ENCODE measurements around the gene VPS13C. TPM values are rescaled to one million over a fixed set of nuclear protein-coding genes. Genes with fewer than 3 reads are reported as not detected.

Gene VPS13C
- total RNA-seq, 1 experiment from 2014 or later = 20.9 TPM

GRCh38 chr15:62069551-62069950, 9.3 kb upstream of the VPS13C start (continued):
- TF ChIP-seq RORB (CRISPR knock-in tag; IDR thresholded peaks at IDR 0.05) = no peak

GRCh38 chr15:62068810-62069167, 8.5 kb upstream of the VPS13C start:
- no peak for TF ChIP-seq ATF1 (CRISPR knock-in tag; IDR thresholded peaks at IDR 0.05)
- no peak for TF ChIP-seq MLX (CRISPR knock-in tag; IDR thresholded peaks at IDR 0.05)
- TF ChIP-seq ZNF416 (CRISPR knock-in tag; IDR thresholded peaks at IDR 0.05) = no peak
- TF ChIP-seq, protein P1, sequence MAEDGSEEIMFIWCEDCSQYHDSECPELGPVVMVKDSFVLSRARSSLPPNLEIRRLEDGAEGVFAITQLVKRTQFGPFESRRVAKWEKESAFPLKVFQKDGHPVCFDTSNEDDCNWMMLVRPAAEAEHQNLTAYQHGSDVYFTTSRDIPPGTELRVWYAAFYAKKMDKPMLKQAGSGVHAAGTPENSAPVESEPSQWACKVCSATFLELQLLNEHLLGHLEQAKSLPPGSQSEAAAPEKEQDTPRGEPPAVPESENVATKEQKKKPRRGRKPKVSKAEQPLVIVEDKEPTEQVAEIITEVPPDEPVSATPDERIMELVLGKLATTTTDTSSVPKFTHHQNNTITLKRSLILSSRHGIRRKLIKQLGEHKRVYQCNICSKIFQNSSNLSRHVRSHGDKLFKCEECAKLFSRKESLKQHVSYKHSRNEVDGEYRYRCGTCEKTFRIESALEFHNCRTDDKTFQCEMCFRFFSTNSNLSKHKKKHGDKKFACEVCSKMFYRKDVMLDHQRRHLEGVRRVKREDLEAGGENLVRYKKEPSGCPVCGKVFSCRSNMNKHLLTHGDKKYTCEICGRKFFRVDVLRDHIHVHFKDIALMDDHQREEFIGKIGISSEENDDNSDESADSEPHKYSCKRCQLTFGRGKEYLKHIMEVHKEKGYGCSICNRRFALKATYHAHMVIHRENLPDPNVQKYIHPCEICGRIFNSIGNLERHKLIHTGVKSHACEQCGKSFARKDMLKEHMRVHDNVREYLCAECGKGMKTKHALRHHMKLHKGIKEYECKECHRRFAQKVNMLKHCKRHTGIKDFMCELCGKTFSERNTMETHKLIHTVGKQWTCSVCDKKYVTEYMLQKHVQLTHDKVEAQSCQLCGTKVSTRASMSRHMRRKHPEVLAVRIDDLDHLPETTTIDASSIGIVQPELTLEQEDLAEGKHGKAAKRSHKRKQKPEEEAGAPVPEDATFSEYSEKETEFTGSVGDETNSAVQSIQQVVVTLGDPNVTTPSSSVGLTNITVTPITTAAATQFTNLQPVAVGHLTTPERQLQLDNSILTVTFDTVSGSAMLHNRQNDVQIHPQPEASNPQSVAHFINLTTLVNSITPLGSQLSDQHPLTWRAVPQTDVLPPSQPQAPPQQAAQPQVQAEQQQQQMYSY (CRISPR knock-in tag; IDR thresholded peaks at IDR 0.05) = no peak
- TF ChIP-seq, protein P2, sequence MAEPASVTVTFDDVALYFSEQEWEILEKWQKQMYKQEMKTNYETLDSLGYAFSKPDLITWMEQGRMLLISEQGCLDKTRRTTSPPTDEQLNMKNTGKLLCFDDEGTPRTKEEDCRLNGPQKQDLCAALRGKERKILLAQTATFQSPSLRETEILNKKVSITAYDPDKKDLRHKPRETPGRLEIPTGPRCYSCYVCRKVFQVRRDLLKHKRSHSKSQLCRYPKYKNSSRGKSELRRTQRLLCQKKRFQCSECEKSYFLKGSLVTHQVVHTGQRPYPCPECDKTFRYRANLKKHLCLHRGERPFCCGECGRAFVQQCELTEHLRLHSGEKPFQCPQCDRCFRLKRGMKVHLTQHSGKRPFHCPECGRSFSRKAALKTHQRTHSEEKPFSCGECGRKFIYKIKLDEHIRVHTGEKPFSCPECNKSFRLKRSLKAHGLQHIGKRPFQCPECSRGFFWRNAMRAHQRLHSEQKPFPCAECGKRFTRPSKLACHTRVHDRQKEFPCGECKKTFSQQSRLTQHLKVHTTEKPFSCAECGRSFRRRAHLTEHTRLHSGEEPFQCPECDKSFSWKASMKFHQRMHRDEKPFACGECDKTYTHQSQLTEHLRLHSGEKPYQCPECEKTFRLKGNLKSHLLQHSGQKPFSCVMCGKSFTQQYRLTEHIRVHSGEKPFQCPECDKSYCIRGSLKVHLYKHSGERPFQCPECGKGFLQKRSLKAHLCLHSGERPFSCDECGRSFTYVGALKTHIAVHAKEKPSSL (CRISPR knock-in tag; conservative IDR thresholded peaks at IDR 0.05) = no peak
- TF ChIP-seq, protein P3, sequence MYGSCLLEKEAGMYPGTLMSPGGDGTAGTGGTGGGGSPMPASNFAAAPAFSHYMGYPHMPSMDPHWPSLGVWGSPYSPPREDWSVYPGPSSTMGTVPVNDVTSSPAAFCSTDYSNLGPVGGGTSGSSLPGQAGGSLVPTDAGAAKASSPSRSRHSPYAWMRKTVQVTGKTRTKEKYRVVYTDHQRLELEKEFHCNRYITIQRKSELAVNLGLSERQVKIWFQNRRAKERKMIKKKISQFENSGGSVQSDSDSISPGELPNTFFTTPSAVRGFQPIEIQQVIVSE (CRISPR knock-in tag; IDR thresholded peaks at IDR 0.05; ENCODE audit: borderline replicate concordance) = no peak
- no peak for TF ChIP-seq STAT6 (CRISPR knock-in tag; conservative IDR thresholded peaks at IDR 0.05; ENCODE audit: low read depth)
- no peak for TF ChIP-seq ZBTB21 (CRISPR knock-in tag; IDR thresholded peaks at IDR 0.05; ENCODE audit: borderline replicate concordance)
- TF ChIP-seq, protein P4, sequence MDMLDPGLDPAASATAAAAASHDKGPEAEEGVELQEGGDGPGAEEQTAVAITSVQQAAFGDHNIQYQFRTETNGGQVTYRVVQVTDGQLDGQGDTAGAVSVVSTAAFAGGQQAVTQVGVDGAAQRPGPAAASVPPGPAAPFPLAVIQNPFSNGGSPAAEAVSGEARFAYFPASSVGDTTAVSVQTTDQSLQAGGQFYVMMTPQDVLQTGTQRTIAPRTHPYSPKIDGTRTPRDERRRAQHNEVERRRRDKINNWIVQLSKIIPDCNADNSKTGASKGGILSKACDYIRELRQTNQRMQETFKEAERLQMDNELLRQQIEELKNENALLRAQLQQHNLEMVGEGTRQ (CRISPR knock-in tag; IDR thresholded peaks at IDR 0.05) = no peak
- TF ChIP-seq CREB1 (CRISPR knock-in tag; IDR thresholded peaks at IDR 0.05) = no peak
- TF ChIP-seq, protein P5, sequence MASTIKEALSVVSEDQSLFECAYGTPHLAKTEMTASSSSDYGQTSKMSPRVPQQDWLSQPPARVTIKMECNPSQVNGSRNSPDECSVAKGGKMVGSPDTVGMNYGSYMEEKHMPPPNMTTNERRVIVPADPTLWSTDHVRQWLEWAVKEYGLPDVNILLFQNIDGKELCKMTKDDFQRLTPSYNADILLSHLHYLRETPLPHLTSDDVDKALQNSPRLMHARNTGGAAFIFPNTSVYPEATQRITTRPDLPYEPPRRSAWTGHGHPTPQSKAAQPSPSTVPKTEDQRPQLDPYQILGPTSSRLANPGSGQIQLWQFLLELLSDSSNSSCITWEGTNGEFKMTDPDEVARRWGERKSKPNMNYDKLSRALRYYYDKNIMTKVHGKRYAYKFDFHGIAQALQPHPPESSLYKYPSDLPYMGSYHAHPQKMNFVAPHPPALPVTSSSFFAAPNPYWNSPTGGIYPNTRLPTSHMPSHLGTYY (CRISPR knock-in tag; IDR thresholded peaks at IDR 0.05) = no peak
- no peak for TF ChIP-seq ARID4B (CRISPR knock-in tag; IDR thresholded peaks at IDR 0.05; ENCODE audit: borderline replicate concordance)
- TF ChIP-seq FOXP1 (CRISPR knock-in tag; IDR thresholded peaks at IDR 0.05; ENCODE audit: borderline replicate concordance) = no peak
- ChIA-PET CTCF (interaction anchor here (1.9 kb wide), 1 partner anchor 8 kb away, joined by 7 read pairs; the partner anchor contains the start of gene VPS13C), POLR2A (interaction anchor here (0.7 kb wide), 1 partner anchor 8 kb away, joined by 3 read pairs; no protein-coding TSS in a partner anchor)
- H3K27me3 Mint-ChIP-seq (ENCODE audit: low read depth) = peaks cover 56% of the 10 kb centered on the region
- no peak for DNase-seq (ENCODE audit: low spot score)
- H3K9me3 Mint-ChIP-seq = no peaks in the 10 kb centered on the region
- no peak overlapping the region for H3K27ac Mint-ChIP-seq
- peaks cover 16% of the 10 kb centered on the region for H3K4me1 Mint-ChIP-seq
- peak overlapping the region; percentile 61 for H3K4me3 Mint-ChIP-seq
- ATAC-seq = no peak
- no peaks in the 10 kb centered on the region for H3K36me3 Mint-ChIP-seq

Data from WTC11 (cell line).